Measurements from ENCODE around the gene SPEG. TPM values are rescaled to one million over a fixed set of nuclear protein-coding genes. Genes with fewer than 3 reads are reported as not detected.
A peak's percentile ranks its signal among the peaks of the same experiment; 100 is the strongest.
"Not testable (repeated sequence)": the region's sequence is repeated elsewhere in the genome, so short reads cannot be mapped to it uniquely, and the experiment has no call there.

Gene SPEG
- total RNA-seq, 1 donor from 2014 or later = 390 TPM

DNA sequence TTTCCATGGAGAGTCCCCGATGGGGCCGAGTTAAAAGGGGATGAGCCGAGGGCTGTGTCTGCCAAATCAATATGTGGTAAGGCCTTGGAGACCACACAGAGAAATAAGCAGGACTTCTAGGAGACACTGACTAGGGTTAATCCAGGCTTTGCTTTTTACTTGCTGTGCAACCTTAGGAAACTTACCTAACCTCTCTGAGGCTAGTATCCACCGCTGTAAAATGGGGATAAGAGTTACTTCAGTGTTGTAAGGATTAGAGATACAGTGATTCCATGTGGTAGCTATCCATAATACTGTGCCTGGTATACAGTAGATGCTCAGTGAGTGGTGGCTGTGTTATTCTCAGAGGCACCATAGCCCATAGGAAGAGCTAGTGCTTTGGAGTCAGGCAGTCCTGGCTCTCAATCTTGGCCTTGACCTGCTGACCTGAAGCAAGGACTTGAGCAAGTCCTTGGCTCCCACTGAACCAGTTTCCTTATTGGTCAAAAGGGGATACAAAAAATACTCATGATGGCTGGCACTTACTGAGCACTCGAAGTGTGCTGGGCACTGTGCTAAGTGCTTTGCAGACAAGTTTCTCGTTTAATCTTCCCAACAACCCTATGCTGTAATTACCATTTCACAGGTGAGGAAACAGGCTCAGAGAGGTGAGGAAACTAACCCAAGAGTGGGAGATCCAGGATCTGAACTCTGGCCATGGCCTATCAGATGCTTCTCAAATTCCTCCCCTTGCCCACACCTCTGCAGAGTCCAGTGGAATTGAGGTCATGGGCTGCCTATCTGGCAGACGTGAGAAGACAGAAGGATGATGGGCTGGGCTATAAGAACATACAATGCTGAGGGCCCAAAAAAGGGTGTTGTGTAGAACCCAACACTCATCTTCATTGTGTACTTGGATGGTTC, 28.4 kb upstream of the SPEG start:
- Histone ChIP-seq H3K4me3 (no peak overlapping the region), H3K4me1 (peaks cover 23 to 42% of the 10 kb centered on the region in 2 donors), H3K27me3 (no peaks in the 10 kb centered on the region), H3K36me3 (no peaks in the 10 kb centered on the region), H3K9me3 (no peaks in the 10 kb centered on the region), H3K27ac (peak overlapping the region; percentile 88 to 94)
- TF ChIP-seq, protein P1, sequence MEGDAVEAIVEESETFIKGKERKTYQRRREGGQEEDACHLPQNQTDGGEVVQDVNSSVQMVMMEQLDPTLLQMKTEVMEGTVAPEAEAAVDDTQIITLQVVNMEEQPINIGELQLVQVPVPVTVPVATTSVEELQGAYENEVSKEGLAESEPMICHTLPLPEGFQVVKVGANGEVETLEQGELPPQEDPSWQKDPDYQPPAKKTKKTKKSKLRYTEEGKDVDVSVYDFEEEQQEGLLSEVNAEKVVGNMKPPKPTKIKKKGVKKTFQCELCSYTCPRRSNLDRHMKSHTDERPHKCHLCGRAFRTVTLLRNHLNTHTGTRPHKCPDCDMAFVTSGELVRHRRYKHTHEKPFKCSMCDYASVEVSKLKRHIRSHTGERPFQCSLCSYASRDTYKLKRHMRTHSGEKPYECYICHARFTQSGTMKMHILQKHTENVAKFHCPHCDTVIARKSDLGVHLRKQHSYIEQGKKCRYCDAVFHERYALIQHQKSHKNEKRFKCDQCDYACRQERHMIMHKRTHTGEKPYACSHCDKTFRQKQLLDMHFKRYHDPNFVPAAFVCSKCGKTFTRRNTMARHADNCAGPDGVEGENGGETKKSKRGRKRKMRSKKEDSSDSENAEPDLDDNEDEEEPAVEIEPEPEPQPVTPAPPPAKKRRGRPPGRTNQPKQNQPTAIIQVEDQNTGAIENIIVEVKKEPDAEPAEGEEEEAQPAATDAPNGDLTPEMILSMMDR (IDR thresholded peaks at IDR 0.05) = no peak
- intact Hi-C loops (cut with DNase I) = loop anchor here (5.0 kb wide), 1 partner anchor 36 kb away; no protein-coding TSS in a partner anchor
- DNase-seq (ENCODE audit: low spot score in 2 of 2) = no peak

DNA sequence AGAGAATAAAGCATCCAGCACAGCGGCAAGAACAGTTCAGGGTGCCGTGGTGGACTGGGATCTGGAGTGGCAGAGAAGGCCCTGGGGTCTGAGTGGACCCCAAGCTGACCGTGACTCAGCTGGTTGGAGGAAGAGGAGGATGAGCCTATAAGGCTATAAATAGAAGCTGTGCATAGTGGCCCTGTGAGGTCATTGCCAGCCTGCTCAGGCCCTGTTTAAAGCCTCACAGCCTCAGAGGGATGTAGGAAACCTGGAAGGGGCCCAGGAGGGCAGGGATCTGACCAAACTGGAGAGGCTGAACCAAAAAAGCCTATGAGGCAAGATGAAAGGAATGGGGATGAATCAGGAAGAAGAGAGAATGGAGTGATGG, 27.8 kb upstream of the SPEG start:
- Histone ChIP-seq H3K4me3 (no peak overlapping the region), H3K9me3 (no peaks in the 10 kb centered on the region), H3K36me3 (no peaks in the 10 kb centered on the region), H3K27me3 (no peaks in the 10 kb centered on the region), H3K27ac (peak overlapping the region; percentile 88 to 94), H3K4me1 (peaks cover 23 to 42% of the 10 kb centered on the region in 2 donors)
- peak; percentile 77 to 93 for DNase-seq (ENCODE audit: low spot score in 2 of 2)
- intact Hi-C loops (cut with DNase I) = loop anchor here (5.0 kb wide), 1 partner anchor 35 kb away; no protein-coding TSS in a partner anchor
- TF ChIP-seq, protein P1 (IDR thresholded peaks at IDR 0.05) = no peak

DNA sequence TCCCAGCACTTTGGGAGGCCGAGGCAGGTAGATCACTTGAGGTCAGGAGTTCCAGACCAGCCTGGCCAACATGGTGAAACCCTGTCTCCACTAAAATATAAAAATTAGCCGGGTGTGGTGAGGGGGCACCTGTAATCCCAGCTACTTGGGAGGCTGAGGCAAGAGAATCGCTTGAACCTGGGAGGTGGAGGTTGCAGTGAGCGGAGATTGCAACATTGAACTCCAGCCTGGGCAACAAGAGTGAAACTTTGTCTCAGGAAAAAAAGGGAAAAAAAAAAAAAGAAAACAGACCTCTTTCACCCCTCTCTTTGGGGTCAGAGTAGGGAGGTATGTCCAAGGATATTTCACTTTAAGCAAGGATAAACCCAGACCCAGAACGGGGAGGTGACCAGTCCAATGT, 27.3 kb upstream of the SPEG start:
- H3K9me3 ChIP-seq; H3K36me3 ChIP-seq; H3K4me3 ChIP-seq; H3K27me3 ChIP-seq; DNase-seq (ENCODE audit: low spot score in 2 of 2): not testable (repeated sequence)
- intact Hi-C loops (cut with DNase I) = loop anchor here (5.0 kb wide), 1 partner anchor 35 kb away; no protein-coding TSS in a partner anchor
- H3K4me1 ChIP-seq = peaks cover 23 to 42% of the 10 kb centered on the region in 2 donors
- H3K27ac ChIP-seq = peak overlapping the region; percentile 88 to 94

DNA sequence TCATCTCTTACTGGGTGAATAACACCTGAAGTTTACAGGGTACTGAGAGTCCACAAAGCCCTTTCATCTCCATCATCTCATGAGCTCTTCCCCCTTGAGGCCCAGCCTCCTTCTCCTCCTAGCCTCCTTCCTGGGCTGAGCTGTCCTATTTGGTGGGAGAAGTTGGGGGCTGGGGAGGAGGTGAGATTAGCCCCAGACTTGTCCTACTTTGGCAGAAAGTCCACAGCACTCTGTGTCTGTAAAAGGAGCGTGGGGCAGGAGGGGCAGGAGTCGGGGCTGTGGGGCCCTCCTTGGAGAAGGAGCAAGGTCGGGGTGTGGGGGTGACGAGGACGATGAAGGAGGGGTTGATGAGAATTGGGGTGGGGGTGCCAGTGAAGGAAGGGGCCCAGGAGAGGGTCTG, 26.4 kb upstream of the SPEG start:
- Histone ChIP-seq H3K36me3 (no peaks in the 10 kb centered on the region), H3K4me1 (peaks cover 23 to 42% of the 10 kb centered on the region in 2 donors), H3K27me3 (no peaks in the 10 kb centered on the region), H3K9me3 (no peaks in the 10 kb centered on the region), H3K27ac (peak overlapping the region in 1 of 2 donors; percentile 88), H3K4me3 (no peak overlapping the region)
- intact Hi-C loops (cut with DNase I) = loop anchor here (5.0 kb wide), 1 partner anchor 34 kb away; no protein-coding TSS in a partner anchor
- no peak for DNase-seq (ENCODE audit: low spot score in 2 of 2)
- TF ChIP-seq, protein P1 (IDR thresholded peaks at IDR 0.05) = no peak

DNA sequence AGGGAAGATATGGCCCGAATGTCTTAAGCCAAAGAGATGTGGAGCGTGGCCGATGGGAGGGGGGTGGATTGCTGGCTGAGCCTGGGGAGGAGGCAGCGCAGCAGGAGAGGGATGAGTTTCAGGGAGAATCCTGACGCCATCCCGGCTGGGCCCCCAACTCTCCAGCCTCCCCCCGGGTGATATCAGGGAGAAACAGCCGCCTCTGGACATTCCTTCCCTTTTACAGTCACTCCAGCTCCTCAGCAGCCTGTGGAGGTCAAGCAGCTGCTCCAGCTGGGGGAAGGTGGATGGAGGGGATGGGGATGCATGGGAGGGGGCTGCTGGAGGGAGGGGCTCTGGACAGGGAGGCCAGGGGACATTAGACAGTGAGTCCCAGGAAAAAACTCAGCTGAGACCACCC, 26.0 kb upstream of the SPEG start:
- peak overlapping the region; percentile 18 to 38 for H3K27ac ChIP-seq
- intact Hi-C loops (cut with DNase I) = loop anchor here (5.0 kb wide), 1 partner anchor 34 kb away; no protein-coding TSS in a partner anchor
- H3K4me1 ChIP-seq = peaks cover 21 to 41% of the 10 kb centered on the region in 2 donors
- no peak overlapping the region for H3K4me3 ChIP-seq
- no peak for DNase-seq (ENCODE audit: low spot score in 2 of 2)
- H3K27me3 ChIP-seq = no peaks in the 10 kb centered on the region
- TF ChIP-seq, protein P1 (IDR thresholded peaks at IDR 0.05) = no peak
- no peaks in the 10 kb centered on the region for H3K9me3 ChIP-seq
- no peaks in the 10 kb centered on the region for H3K36me3 ChIP-seq

DNA sequence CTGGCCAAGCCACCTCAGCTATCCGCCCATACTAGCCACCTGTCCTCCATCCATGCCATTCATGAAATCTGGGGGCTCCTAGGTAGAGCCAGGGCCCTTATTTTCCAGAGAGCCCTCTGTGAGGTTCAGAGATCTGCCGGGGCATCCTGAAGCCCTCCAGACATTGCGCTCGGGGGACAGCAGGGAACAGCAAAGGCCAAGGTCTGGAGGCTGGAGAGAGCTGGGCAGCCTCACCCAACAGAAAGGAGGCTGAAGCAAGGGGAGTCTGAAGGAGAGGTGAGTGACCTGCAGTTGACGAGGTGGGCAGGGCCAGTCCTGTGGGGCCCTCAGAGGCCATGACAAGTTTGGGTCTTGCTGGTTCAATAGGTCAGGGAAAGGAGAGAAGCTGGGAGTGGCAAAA, 25.0 kb upstream of the SPEG start:
- intact Hi-C loops (cut with DNase I) = loop anchor here (5.0 kb wide), 1 partner anchor 33 kb away; no protein-coding TSS in a partner anchor
- TF ChIP-seq, protein P1 (IDR thresholded peaks at IDR 0.05) = no peak

More for the DNA sequence above, 25.0 kb upstream of the SPEG start:
- Histone ChIP-seq H3K36me3 (no peaks in the 10 kb centered on the region), H3K4me1 (peaks cover 13 to 31% of the 10 kb centered on the region in 2 donors), H3K27me3 (no peaks in the 10 kb centered on the region), H3K27ac (peak overlapping the region in 1 of 2 donors; percentile 38), H3K4me3 (no peak overlapping the region), H3K9me3 (no peaks in the 10 kb centered on the region)
- DNase-seq (ENCODE audit: low spot score in 2 of 2) = no peak
